ENCODE results near the gene ATAT1.
A peak's percentile ranks its signal among the peaks of the same experiment; 100 is the strongest.

- TF ChIP-seq CTCF (IDR thresholded peaks at IDR 0.05) (no peak), POLR2A (IDR thresholded peaks at IDR 0.05) (peak in 1 of 4 donors; percentile 85)
These were observed 11.8 kb upstream of the ATAT1 start for GRCh38 chr6:30614843-30615218.

All from stomach (tissue), 4 donors.